Stimulated activated CD4-positive, alpha-beta T cell treated with anti-CD3 and anti-CD28 coated beads, Interleukin-1b, Interleukin-23, amount 100 ng/mL, for 24 hours (primary cell): ENCODE measurements around the gene ZYX.
"Not testable (repeated sequence)": the region's sequence is repeated elsewhere in the genome, so short reads cannot be mapped to it uniquely, and the experiment has no call there.

Experiments
- DNase-seq, 4 experiments: peaks; one replicate each; pipeline ENCODE4 v3.0.0-alpha.2; 2020; ENCODE audit warnings: low read depth in 4 of 4, low spot score in 1 of 4

ZYX gene

DNA sequence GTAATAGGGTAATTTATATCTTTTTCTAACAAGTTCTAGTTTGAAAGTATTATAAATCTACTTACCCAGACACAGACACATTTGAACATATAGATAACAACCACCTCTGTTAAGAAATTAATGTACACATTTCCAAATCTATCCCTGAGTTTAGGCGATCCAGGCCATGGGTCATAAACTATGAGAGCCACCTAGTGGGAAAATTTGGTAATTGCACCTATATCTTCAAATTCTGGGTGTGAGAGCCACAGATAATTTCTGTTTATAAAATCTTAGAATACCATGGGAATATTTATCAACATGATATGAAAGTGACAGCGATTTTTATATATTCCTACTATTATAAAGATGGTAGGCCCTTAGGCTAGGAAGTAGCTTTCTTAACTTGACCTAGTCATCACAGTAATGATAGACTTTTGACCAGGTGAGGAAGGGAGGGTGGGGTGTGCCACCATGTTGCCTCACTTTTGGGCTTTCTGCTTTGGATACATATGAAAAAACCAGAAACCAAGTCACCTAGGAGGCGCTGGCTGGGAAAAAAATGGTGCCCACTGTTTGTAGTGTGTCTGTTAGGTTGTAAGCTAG is 35.5 kb downstream of the ZYX start:
- DNase-seq = no peak

DNA sequence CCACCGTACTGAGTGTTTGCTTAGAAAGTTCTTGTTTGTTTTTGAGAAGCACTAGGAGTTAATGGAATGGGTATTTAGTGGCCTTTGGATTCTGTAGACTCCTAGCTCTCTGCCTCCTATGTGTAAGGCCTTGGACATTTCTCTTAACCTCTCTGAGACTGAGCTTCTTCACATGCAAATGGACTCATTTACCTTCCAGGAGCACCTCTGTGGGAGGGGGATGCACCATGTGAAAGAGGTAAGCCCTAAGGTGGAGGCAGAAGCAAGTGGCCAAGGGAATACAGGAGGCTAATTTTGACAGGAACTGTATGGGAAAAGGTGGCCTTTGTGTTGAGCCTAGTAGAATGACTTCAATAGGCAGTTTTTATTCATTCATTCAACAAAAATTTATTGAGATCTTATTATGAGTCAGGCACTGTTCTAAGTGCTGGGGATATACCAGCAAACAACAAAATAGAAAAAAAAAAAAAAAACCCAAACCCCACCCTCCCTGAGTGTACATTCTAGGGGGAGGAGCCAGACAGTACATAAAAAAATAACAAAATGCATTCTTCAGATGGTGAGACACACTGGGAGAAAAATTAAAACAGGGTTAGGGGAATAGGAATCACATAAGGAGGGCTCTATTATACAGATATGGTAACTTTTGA is 36.7 kb downstream of the ZYX start:
- DNase-seq = no peak

- no peak for DNase-seq
These were observed 37.7 kb downstream of the ZYX start for GRCh38 chr7:143418681-143419458.

- DNase-seq = no peak
These were observed 38.7 kb downstream of the ZYX start for GRCh38 chr7:143419880-143420279.

- DNase-seq = not testable (repeated sequence)
These were observed 39.5 kb downstream of the ZYX start for GRCh38 chr7:143420624-143421023.

- DNase-seq = no peak
These were observed 40.9 kb downstream of the ZYX start for GRCh38 chr7:143422033-143422432.

GRCh38 chr7:143424476-143424875 is 43.3 kb downstream of the ZYX start:
- DNase-seq = not testable (repeated sequence)

DNA sequence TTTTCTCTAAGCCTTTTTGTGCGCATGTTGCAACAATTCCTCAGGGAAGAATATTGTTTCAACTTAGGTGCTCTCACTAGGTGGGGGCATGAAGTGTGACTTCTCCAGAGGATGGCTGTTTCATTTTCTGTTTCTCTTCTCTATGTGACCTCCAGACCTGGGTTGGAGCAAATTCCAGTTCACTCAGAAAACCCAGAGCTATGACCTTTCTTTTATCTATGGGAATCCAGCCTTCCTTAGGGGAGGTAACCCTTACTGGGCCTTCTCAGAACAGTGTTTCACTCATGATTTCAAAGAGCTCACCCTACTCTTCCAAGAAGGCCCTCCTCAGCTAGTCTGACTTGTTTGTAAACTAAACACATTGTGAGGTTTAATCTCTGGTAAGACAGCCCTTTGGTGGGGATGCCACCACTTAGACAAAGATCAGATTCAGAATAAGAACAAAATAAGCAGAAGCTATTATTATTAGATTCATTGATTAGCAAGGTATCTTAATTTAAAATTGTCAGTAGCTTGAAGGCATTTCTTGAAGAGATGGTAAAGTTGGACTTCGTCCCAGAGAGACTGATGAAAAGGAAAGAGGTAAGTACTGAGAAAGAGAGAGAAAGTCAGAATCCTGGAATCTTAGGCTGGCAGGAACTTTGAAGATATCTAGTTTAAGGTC is 45.5 kb downstream of the ZYX start:
- no peak for DNase-seq

DNA sequence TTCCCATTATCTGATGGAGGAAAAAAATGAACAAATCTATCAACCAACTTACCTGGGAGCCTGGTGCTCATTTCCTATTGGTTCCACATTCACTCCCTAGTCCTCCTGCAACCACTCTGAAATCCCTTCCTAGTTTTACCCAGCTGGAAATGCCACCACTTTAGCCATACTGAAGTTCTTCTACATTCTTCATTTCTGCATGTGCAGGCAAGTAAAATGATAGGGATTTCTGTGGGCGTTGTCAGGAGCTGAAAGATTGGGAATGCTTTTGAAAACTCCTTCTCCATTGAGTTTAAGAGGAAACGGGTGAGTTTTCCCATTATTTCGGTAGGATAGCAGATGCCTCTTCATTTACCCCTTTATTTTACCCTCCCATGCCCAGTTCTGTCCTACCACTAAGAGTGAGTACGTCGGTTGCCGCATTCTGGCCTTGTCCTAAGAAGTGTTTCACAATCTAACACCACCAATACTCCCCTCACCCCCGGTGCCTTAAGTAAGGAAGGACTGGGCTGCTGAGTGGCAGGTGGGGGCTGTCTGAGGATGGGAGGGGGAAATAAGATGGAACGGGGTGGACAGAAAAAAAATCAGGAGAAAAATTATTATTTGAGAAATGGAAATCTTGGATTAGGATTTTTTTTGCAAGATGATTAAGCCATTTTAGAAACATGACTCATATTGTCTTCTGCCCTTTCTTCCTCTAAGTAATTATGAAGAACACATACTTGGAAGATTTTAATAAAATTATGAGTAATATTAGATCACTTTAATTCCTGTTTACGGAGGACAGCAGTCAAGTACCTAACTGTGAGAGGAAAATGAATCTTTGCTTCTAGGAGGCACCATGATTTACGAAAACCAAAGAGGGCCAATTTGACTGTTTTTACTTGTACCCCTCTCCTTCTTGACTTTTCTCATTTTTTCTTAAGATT is 48.9 kb downstream of the ZYX start:
- DNase-seq = no peak

GRCh38 chr7:143431109-143431508 is 50.0 kb downstream of the ZYX start:
- DNase-seq = no peak

DNA sequence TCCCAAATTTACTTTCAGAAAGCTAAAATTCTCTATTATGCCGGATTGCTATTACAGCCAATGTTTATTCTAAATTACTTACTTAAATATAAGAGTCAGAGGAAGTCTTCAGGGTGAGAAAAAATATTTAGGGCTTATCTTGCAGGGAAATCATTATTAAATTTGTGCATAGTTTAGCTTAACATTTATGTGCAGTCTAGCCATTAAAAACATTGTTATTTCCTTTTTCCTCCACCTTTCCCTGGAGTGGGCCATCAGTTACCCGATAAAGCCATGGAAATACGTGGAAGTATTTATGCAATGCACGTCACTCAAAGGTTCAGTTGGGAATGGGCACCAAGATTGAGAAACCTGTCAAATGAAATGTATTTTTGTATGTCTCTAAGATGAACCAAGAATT is 52.6 kb downstream of the ZYX start:
- no peak for DNase-seq

DNA sequence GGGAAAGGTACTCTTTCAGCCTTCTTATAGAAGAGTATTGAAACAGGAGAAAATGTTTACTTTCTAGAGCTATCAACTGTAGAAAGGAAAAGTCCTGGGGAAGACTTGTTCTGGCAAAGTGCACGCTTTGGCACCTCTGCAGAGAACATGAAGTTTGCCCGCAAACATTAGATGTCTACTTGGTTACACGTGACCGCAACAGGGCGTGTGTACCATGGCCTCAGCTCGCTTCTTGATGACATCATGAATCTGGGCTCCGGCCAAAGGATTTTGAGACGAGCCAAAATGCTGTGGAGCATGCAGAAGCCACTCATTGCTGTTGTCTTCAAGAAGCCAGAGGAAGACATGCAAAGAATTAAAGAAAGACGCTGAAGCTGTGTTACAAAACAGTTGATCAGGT is 53.5 kb downstream of the ZYX start:
- DNase-seq = no peak

- DNase-seq = no peak
These were observed 54.1 kb downstream of the ZYX start for GRCh38 chr7:143435266-143435665.

DNA sequence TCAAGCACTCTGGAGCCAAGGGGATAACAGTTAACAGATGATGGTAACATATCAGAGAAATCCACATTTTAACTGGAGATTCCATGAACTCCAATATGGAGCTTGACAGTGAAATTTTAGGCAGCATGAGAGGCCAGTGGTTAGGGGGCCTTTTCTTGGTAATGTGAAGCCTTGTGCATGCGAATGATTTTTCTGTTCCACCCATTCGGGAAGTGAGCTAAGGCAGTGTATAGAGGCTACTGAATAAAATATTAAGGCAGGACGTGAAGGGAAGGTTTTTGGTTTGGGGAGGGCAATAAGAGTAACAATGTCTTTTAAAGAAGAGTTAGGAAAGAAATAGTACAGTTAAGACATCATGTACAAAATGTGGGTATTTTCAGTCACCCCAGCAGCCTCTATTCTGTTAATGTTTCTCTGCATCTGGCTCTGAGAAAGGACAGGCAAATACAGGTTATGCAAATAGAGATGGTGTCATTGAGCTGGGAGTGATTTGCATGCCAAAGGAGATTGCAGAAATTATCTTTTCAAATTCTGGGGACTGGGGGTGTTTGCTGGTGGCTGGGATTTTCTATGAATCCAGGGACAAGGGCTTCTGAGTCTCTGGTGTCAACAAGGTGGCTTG is 55.3 kb downstream of the ZYX start:
- no peak for DNase-seq

GRCh38 chr7:143437578-143437977 is 56.4 kb downstream of the ZYX start:
- DNase-seq = no peak

GRCh38 chr7:143439866-143440265 is 58.7 kb downstream of the ZYX start:
- DNase-seq = no peak
